GM13976 (cell line): Measurements from ENCODE around the gene ASPSCR1.

Experiments
- DNase-seq: peaks from one replicate; pipeline ENCODE4 v3.0.0; 2012; ENCODE audit warnings: low spot score
- in situ Hi-C: fragments of 300-500 bp; cut with MboI; formaldehyde crosslinking; loops from one replicate; pipeline ENCODE4 v1.12.0; 2022; ENCODE audit warnings: low sequenced_read_pairs, mixed read lengths, inconsistent platforms; ENCODE audit not compliant: unreplicated experiment
- TF ChIP-seq, protein P1 (sequence below): IDR thresholded peaks from 2 replicates; pipeline ENCODE4 v1.5.1; 2012; ENCODE audit warnings: borderline replicate concordance, mild to moderate bottlenecking; ENCODE audit not compliant: insufficient read depth; ENCODE audit errors: extremely low read depth, missing control alignments, control extremely low read depth

The ASPSCR1 gene

DNA sequence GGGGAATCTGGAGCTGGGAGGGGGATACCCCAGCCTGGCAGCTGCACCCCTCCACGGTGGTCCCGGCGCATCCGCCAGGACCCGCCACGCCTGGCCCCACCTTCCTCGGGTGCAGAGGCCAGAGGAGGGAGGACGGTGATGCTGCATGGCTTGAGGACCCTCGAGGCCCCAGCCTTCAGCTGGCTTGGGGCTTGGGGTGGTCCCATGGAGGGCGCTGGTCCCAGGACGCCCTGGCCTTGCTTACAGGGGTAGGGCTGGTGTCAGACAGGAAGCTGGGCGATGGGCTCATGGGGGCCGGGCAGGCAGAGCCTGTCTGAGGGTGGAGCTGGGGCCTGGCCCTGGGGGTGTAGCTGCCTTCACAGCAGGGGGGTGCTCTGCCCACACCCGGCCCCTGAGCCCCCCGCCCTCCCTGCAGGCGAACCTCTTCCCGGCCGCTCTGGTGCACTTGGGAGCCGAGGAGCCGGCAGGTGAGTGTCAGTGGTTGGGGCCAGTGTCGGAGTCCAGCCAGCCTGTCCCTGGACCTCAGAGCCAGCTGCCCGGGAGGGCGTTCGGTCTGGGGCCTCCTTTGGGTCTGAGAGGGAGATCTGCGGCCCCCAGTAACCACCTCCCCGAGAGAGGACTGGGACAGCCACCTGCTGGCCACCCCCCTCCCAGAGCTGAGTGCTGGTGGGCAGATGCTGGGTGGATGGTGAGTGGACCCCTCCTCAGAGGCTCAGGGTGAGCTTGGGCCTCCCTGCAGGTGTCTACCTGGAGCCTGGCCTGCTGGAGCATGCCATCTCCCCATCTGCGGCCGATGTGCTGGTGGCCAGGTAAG, 38.8 kb downstream of the ASPSCR1 start:
- no peak for DNase-seq
- TF ChIP-seq, protein P1, sequence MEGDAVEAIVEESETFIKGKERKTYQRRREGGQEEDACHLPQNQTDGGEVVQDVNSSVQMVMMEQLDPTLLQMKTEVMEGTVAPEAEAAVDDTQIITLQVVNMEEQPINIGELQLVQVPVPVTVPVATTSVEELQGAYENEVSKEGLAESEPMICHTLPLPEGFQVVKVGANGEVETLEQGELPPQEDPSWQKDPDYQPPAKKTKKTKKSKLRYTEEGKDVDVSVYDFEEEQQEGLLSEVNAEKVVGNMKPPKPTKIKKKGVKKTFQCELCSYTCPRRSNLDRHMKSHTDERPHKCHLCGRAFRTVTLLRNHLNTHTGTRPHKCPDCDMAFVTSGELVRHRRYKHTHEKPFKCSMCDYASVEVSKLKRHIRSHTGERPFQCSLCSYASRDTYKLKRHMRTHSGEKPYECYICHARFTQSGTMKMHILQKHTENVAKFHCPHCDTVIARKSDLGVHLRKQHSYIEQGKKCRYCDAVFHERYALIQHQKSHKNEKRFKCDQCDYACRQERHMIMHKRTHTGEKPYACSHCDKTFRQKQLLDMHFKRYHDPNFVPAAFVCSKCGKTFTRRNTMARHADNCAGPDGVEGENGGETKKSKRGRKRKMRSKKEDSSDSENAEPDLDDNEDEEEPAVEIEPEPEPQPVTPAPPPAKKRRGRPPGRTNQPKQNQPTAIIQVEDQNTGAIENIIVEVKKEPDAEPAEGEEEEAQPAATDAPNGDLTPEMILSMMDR = no peak
- in situ Hi-C loops = no loop called here

DNA sequence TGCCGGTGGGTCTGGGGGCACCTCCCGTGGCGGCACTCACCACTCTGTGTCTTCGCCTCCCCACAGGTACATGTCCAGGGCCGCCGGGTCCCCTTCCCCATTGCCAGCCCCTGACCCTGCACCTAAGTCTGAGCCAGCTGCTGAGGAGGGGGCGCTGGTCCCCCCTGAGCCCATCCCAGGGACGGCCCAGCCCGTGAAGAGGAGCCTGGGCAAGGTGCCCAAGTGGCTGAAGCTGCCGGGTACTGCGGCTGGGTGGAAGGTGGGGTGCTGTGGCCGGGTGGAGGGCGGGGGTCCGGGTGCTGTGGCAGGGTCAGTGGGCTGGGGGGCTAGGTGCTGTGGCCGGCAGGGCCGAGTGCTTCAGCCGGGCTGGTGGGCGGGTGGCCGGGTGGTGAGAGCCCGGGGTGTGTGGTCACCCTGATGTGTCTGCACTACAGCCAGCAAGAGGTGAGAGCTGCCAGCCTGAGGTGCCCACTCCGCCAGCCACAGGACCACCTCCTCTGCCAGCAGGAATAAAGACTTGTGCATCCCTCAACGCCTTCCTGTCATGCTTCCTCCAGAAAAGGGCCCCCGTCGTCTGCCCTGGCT, 39.5 kb downstream of the ASPSCR1 start:
- in situ Hi-C loops = no loop called here
- DNase-seq = no peak
- TF ChIP-seq, protein P1 = no peak

DNA sequence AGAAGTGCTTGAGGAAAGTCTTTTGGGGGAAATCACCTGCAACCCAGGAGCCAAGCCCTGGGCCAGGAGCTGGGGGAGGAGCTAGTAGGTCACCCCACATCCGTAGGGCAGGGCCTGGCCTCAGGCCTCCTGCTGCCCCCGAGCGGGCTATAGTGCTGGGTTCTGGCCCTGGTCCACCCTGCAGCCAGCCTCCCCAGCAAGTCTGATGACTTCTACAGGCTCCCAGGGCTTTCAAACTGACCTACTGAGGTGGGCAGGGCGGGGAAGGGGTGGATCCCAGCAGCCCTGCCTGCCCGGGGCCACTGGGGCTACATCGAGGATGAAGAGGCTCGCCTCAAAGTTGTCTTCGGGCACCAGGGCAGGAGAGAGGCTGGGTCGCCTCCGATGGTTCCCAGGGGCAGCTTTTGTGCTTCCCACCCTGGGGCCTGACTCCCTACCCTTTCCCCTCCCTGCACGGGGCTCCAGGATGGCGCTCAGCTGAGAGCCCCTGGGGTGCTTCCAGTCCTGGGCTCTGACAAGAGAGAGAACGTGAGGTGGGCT, 40.3 kb downstream of the ASPSCR1 start:
- no peak for DNase-seq
- in situ Hi-C loops = no loop called here
- TF ChIP-seq, protein P1 = no peak

DNA sequence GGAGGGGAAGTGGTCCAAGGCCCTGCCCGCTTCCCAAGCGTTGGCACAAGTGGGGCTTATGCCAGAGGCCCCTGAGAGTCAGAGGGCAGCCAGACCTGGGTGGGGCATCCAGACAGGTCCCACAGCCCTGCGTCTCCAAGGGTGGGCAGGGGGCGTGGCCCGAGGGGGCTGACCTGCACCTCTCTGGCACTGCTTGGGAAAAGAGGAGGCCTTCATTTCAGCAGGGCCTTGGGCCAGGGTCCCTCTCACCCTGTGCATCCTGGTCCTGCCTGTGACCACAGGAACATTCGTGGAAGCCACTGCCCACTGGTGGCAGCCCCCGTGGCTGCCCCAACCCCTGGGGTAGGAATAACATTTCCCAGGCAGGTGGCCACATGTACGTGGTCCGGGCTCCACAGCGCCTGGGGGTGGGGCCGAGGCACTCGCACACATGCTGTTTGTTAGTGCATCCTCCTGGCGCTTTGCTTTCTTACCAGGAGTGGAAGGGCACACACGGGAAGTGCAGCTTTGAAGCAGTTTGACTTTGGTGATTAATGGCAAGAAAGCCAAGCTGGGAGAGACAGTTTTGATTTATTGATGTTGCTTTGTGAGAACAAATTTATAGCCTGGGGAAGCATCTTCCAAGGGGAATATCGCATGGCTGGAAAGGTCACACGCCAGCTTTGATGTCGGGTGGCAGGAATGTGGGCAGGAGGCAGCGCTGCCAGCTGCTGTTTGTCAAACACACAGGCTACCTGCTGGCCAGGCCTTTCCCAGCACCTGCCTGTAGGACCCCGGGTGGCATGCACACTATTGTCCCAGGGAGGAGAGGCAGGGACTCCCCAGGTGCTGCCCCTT, 40.9 kb downstream of the ASPSCR1 start:
- in situ Hi-C loops = no loop called here
- DNase-seq = no peak
- TF ChIP-seq, protein P1 = no peak

DNA sequence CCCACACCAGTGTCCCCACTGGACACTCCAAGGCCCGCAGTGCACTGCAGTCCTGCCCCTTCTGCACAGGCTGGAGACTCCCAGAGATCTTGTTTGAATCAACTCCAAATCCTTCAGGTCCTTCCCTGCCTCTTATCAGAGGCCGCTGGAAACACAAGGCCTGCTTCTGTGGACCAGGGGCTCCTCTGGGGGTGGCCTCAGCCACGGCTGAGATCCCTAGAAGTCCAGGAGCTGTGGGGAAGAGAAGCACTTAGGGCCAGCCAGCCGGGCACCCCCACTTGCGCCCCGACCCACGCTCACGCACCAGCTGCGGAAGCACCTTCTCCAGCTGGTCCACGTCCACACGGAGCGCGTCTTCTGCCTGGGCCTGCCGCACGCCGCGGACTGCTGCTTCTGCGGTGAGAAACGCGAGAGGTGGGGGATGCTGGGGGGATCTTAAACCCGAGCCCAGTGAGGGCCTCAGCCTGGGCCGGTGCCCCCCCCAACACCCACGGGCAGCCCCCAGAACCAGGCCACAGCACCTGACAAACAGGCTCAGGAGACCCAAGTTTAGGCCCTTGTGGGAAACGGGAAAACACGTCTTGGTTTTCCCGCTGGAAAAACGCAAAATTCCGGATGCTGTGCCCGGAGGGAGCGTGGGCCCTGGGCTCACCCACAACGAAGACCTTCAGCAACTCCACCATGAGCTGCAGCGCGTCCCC, 41.7 kb downstream of the ASPSCR1 start:
- no peak for DNase-seq
- TF ChIP-seq, protein P1 = no peak
- in situ Hi-C loops = no loop called here
